ACC112 (cell line): ENCODE measurements around the gene CITED2.

Source experiments
- H2AFZ ChIP-seq: fragments of 200-600 bp; sonication (generic); one replicate; pipeline ENCODE4 v1.6.0; 2017; ENCODE audit warnings: antibody characterized with exemption, low read length; ENCODE audit not compliant: unreplicated experiment
- H3K27ac ChIP-seq: fragments of 200-600 bp; sonication (generic); 2 replicates; pipeline ENCODE4 v1.5.1; 2014; ENCODE audit warnings: low read depth, mild to moderate bottlenecking, antibody characterized with exemption, low read length, moderate library complexity
- H3K27me3 ChIP-seq: fragments of 200-600 bp; sonication (generic); 2 replicates; pipeline ENCODE4 v1.6.1; 2014; ENCODE audit warnings: mild to moderate bottlenecking, antibody characterized with exemption, low read length, moderate library complexity, mixed read lengths; ENCODE audit not compliant: insufficient read depth
- H3K36me3 ChIP-seq: fragments of 200-600 bp; sonication (generic); 2 replicates; pipeline ENCODE4 v1.6.1; 2016; ENCODE audit warnings: mild to moderate bottlenecking, antibody characterized with exemption, low read length, moderate library complexity, mixed read lengths; ENCODE audit not compliant: insufficient read depth
- H3K4me1 ChIP-seq: fragments of 200-600 bp; sonication (generic); one replicate; pipeline ENCODE4 v1.6.1; 2016; ENCODE audit warnings: low read length, mixed read lengths; ENCODE audit not compliant: insufficient read depth, unreplicated experiment, control insufficient read depth
- H3K4me3 ChIP-seq: fragments of 200-600 bp; sonication (generic); 2 replicates; pipeline ENCODE4 v1.5.1; 2014; ENCODE audit warnings: mild to moderate bottlenecking, low read depth, low read length
- H3K79me2 ChIP-seq: fragments of 200-600 bp; sonication (generic); one replicate; pipeline ENCODE4 v1.6.0; 2016; ENCODE audit warnings: low read length; ENCODE audit not compliant: control insufficient read depth, unreplicated experiment, insufficient read depth

CITED2 gene

DNA sequence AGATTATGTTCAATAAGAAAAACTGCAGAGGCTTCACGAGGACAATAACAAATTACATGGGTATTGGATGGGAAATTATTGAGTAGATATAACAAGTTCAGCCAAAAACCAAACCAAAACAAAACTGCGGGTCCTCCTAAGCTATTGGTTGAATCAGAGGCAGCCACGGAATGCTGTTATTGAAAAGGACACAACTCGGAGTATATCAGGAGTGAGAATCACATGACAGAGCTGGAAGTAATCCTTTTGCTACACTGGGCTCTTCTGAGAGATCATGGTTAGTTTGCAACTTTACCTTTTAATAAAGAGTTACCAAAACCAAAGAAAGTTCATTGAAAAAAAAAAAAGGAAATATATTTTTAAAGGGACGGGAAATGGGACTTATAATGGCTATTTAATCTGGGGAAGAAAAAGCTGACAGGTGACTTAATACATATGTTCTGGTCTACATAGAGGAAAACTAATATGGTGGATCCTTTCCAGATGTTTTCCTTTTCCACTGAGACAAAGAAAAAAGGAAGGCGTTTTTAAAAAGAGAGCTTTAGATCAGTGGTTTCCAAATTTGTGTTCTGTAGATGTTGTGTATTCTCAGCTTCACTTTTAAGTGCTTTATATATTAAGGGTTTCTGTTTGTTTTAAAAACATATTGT is 6.9 kb upstream of the CITED2 start:
- H3K36me3 ChIP-seq: no peaks in the 10 kb centered on the region
- no peak overlapping the region for H3K27ac ChIP-seq
- no peak overlapping the region for H2AFZ ChIP-seq
- H3K4me1 ChIP-seq: peaks cover 23% of the 10 kb centered on the region
- H3K4me3 ChIP-seq: no peak overlapping the region
- H3K79me2 ChIP-seq: no peaks in the 10 kb centered on the region
- H3K27me3 ChIP-seq: no peaks in the 10 kb centered on the region

DNA sequence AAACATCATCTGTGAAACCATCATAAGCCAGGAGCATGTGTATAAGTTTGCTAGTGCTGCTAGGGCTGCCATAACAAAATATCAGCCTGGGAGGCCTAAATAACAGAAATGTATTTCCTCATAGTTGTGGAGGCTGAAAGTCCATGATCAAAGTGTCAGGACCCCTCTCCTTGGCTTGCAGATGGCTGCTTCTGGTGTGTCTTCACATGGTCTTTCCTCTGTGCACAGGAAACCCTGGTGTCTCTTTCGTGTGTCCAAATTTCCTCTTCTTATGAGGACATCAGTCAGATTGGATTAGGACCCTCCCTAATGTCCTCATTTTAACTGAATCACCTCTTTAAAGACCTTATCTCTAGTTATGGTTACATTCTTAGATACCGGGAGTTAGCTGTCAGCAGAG is 6.2 kb upstream of the CITED2 start:
- H2AFZ ChIP-seq: no peak overlapping the region
- no peak overlapping the region for H3K27ac ChIP-seq
- H3K4me3 ChIP-seq: no peak overlapping the region
- H3K36me3 ChIP-seq: no peaks in the 10 kb centered on the region
- peaks cover 27% of the 10 kb centered on the region for H3K4me1 ChIP-seq
- H3K27me3 ChIP-seq: no peaks in the 10 kb centered on the region
- no peaks in the 10 kb centered on the region for H3K79me2 ChIP-seq

DNA sequence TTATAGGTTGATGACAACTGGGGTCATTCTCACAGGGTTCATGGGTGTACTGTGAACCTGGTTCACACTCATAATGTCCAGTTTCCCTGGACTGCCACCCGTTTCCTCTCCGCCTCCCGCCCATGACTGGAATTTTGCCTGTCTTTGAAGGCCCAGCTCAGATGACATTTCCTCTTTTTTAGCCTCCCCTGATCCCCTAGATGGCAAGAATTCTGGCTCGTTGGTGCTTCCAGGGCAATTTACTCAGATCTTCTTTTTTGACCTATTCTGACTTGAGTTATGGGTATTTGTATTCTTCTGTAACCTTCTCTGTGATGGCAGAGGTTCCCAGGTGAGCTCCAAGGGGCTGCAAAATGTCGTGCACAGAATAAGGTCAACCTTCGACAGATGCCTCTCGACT is 5.7 kb upstream of the CITED2 start:
- Histone ChIP-seq H3K4me1 (peaks cover 27% of the 10 kb centered on the region), H3K79me2 (no peaks in the 10 kb centered on the region), H3K27me3 (no peaks in the 10 kb centered on the region), H3K36me3 (no peaks in the 10 kb centered on the region), H2AFZ (no peak overlapping the region), H3K27ac (no peak overlapping the region), H3K4me3 (no peak overlapping the region)

DNA sequence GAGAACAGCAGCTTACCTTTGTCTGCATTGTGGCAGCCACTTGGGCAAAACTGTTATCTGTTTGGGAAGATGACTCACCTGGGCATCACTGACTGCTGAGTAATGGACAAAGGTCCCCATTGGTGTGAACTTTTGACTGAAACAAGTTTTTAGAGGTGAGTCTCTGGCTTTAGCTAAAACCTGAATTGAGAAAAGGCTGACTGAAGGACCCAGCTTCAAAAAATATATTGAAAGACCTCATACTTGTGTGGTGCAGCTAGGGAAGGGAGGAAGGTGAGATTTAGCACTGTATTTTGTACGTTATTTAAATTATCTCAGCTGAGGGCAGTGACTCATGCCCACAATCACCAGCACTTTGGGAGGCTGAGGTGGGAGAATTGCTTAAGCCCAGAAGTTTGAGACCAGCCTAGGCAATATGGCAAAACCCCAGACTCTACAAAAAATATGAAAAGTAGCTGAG is 4.5 kb upstream of the CITED2 start:
- H3K27ac ChIP-seq: no peak overlapping the region
- H2AFZ ChIP-seq: no peak overlapping the region

DNA sequence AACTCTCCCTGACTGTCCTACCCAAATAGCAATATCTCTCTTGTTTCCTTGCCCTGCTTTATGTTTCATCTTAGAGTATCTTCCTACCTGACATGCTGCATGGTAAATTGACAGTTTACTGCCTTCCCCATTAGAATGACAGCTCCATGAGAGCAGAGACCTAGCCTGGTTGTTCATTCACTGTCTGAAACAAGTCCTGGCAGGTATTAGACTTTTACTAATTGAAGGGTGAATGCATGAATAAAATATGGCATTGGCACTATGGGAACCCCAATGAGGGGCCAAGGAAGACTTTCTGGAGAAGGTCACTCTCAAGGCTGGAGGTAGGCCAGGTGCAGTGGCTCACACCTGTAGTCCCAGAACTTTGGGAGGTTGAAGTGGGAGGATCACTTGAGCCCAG is 3.8 kb upstream of the CITED2 start:
- Histone ChIP-seq H3K27me3 (no peaks in the 10 kb centered on the region), H3K36me3 (peaks cover 6% of the 10 kb centered on the region; the same call in 1 of the 2 replicates), H2AFZ (no peak overlapping the region), H3K4me1 (peaks cover 19% of the 10 kb centered on the region), H3K79me2 (peaks cover 11% of the 10 kb centered on the region), H3K27ac (no peak overlapping the region), H3K4me3 (no peak overlapping the region)

More for the DNA sequence above, 4.5 kb upstream of the CITED2 start:
- H3K79me2 ChIP-seq: peaks cover 5% of the 10 kb centered on the region
- H3K4me1 ChIP-seq: peaks cover 20% of the 10 kb centered on the region
- no peaks in the 10 kb centered on the region for H3K36me3 ChIP-seq
- H3K4me3 ChIP-seq: no peak overlapping the region
- H3K27me3 ChIP-seq: no peaks in the 10 kb centered on the region

DNA sequence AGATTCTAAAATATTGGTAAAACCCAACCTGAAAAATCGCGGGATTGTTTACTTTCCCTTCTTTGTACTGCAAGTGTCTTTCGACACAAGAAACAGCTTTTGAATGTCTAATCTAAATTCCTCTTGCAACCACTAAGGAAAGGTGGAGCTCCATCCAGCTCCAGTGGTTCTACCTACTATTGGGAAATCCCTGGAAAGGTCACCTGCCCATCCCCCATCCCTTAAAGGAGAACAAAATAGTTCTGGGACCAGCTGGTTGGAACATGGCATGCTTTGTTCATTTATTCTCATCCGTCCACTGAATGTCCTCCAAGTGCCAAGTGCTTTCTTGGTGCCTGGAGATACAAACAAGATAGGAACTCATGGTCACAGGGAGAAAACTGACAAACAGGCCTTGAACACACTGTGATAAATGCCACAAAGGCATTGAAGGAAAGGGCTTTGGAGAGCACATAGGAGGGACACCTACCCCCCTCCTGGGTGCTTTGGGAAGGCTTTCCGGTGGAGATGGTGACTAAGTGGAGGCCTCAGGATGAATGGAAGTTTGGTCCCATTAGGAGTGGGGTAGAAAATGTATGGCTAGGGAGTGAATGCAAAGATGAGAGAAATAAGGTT is 2.3 kb upstream of the CITED2 start:
- Histone ChIP-seq H3K27me3 (no peaks in the 10 kb centered on the region), H3K79me2 (peaks cover 27% of the 10 kb centered on the region), H3K4me3 (peak overlapping the region; percentile 94), H3K36me3 (peaks cover 17% of the 10 kb centered on the region), H2AFZ (peak overlapping the region; percentile 78), H3K4me1 (peaks cover 19% of the 10 kb centered on the region), H3K27ac (peak overlapping the region; percentile 90; the same call in 1 of the 2 replicates)

DNA sequence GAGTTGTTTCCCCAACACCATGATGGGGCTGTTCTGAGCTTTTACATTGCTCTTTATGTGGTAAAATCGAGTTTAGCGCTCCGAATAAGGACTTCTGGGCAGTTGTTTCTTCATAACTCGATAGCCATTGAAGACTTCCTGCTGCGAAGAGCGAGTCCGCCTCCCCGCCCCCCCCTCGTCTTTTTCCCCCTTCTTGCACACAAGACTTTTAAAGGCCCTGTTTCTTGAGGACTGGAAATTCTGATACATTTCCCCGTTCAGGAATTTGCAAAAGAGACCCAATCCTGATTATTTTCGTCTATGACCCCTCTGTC is 1.5 kb upstream of the CITED2 start:
- H3K79me2 ChIP-seq: peaks cover 32% of the 10 kb centered on the region
- peak overlapping the region; percentile 94 for H3K4me3 ChIP-seq
- H3K4me1 ChIP-seq: peaks cover 24% of the 10 kb centered on the region
- H3K27ac ChIP-seq: peak overlapping the region; percentile 90
- no peaks in the 10 kb centered on the region for H3K27me3 ChIP-seq
- H3K36me3 ChIP-seq: peaks cover 24% of the 10 kb centered on the region
- H2AFZ ChIP-seq: peak overlapping the region; percentile 78

DNA sequence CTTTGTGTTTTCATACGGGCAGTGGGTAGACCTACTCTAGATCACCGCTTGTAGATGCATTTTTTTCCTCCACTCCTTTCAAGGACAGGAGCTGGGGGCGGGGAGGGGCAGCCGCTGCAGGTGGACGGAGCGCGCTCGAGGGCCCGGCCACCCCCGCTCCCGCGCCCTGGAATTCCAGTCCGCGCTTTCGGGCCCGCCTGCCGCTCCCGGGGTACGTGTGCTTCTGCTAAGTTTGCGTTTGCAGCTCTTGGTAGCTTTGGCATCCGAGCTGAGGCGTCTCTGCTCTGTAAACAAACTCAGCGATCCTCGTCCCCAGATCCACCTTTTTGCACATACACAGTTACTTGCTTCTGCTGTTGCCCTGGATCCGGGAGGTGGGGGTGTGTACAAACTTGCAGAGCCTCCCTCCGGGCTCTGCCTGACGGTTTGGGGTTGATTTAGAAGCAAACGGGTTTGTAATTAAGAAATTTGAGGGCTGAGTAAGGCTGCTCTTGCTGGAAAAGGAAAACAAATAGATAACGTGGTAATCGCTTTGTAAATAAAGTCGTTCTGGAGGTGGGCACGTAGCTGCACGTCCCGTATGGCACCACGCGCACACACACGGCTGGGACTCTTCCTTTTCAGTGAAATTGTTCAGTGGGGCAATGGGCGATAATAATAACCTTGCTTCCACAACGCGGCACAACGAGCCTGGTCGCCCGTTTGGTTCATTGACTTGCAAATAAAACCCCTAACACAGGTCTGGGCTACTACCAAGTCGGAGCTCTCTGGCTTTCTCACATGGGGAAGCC is 973 bp upstream of the CITED2 start:
- peaks cover 24% of the 10 kb centered on the region for H3K36me3 ChIP-seq
- H3K27ac ChIP-seq: peak overlapping the region; percentile 90
- H2AFZ ChIP-seq: peak overlapping the region; percentile 94
- H3K4me1 ChIP-seq: peaks cover 27% of the 10 kb centered on the region
- H3K4me3 ChIP-seq: peak overlapping the region; percentile 94
- peaks cover 32% of the 10 kb centered on the region for H3K79me2 ChIP-seq
- H3K27me3 ChIP-seq: no peaks in the 10 kb centered on the region

DNA sequence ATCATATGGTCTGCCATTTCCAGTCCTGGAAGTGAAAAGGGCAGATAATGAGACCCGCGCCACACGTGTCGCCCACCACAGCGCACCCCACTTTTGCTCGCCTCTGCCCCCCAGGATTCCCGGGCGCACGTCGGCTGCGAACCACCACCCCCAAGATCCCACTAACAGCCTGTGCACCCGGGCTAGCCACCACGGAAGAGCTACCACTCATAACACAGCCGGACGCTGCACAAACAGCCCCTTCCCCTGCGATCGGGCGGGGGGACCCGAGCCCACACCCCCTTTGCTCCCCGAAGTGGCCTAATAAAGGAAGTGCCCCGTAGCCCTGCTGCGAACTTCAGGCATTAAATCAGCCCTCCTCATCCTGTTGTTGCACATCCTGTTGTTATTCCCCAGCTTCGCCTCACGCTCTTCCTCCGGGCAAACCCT is 506 bp downstream of the CITED2 start:
- Histone ChIP-seq H3K27me3 (no peaks in the 10 kb centered on the region), H3K36me3 (peaks cover 24% of the 10 kb centered on the region), H3K4me1 (peaks cover 31% of the 10 kb centered on the region), H2AFZ (no peak overlapping the region), H3K4me3 (peak overlapping the region; percentile 94), H3K27ac (peak overlapping the region; percentile 90), H3K79me2 (peaks cover 32% of the 10 kb centered on the region)

DNA sequence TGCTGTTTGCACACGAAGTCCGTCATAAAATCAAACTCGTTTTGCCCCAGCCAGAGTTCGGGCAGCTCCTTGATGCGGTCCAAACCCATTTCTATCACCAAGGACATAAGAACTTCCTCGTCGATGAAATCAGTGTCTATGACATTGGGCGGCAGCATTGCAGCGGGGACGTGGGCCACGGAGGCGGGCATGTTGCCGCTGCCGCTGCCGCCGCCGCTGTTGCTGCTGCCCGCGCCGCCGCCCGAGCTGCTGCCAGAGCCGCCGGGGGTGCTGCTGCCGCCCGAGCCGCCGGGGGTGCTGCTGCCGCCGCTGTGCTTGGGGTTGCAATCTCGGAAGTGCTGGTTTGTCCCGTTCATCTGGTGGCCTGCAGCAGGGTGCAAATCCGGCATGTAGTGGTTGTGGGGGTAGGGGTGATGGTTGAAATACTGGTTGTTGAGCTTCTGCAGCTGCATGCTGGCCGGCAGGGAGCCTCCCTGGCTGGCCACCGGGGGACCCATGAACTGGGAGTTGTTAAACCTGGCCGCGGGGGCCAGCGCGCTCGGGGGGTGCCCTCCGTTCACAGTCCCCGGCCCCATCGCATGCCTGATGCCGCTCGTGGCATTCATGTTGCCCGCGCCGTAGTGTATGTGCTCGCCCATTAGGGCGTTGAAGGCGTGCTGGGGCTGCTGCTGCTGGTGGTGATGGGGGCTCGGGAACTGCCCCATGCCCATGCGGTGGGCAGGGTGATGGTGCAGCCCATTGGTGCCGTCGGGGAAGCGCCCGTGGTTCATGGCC is 1.1 kb downstream of the CITED2 start:
- H2AFZ ChIP-seq: no peak overlapping the region
- peaks cover 32% of the 10 kb centered on the region for H3K79me2 ChIP-seq
- peak overlapping the region; percentile 94 for H3K4me3 ChIP-seq
- H3K36me3 ChIP-seq: peaks cover 24% of the 10 kb centered on the region
- H3K27ac ChIP-seq: peak overlapping the region; percentile 90
- H3K27me3 ChIP-seq: no peaks in the 10 kb centered on the region
- H3K4me1 ChIP-seq: peaks cover 29% of the 10 kb centered on the region
